HG03521 (cell line): Measurements from ENCODE around the gene XAF1.
"Not testable (repeated sequence)": the region's sequence is repeated elsewhere in the genome, so short reads cannot be mapped to it uniquely, and the experiment has no call there.

Source experiments
- ATAC-seq: cut with Tn5 transposase; IDR thresholded peaks from one replicate; pipeline ENCODE4 v1.9.1; 2021; ENCODE audit warnings: mild to moderate bottlenecking, moderate library complexity; ENCODE audit not compliant: unreplicated experiment

The XAF1 gene

DNA sequence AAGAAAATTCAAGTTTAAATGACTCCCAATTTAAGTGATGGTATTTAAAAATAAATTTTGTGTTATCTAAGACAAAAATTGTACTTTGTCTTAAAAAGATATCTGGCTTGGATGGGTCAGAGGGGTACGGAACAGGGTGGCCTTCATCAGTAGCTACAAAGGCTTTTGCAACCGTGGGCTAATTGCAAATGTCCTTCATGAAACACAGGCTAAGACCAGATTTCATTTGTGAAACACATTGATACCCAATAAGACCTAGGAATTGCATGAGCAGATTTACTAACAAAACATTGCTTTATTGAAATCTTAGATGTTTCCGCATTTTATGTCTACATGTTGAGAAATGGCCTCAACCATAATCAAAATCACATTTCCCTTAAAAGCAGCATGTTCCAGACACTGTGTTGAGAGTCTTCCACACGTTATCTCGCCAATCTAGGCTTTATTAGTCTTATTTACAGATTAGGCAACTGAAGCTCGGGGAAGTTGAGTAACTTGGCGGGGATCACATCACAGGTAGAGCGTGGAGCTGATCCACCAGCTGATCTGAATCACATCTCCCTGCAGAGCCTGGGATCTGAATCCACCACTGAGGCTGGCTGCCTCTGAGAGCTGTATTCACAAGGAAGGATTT is 42.0 kb downstream of the XAF1 start:
- no peak for ATAC-seq

- no peak for ATAC-seq
Measured at GRCh38 chr17:6799738-6800137, 43.9 kb downstream of the XAF1 start.

- no peak for ATAC-seq
Measured at GRCh38 chr17:6800422-6801027, 44.7 kb downstream of the XAF1 start.

- ATAC-seq = no peak
Measured at GRCh38 chr17:6811510-6811909, 55.7 kb downstream of the XAF1 start.

DNA sequence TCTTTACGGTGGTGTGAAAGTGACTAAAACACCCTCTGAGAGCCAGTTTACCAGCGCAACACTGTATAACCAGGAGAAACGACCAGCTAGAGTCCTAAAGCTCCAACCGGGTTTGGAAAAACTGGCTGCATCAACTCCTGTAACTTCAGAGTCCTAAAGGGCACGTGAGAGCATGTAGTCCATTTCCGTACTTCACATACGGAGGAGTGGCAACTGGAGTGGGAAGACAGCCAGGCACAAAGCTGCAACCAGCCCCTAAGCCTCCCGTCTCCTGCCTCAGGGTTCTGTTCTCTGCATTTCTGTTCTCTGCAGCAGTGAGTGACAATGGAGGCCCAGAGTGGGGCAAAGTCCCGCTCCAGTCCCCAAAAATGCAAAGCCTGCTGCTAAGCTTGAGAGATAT is 56.4 kb downstream of the XAF1 start:
- no peak for ATAC-seq

GRCh38 chr17:6815775-6816174 is 59.9 kb downstream of the XAF1 start:
- no peak for ATAC-seq

DNA sequence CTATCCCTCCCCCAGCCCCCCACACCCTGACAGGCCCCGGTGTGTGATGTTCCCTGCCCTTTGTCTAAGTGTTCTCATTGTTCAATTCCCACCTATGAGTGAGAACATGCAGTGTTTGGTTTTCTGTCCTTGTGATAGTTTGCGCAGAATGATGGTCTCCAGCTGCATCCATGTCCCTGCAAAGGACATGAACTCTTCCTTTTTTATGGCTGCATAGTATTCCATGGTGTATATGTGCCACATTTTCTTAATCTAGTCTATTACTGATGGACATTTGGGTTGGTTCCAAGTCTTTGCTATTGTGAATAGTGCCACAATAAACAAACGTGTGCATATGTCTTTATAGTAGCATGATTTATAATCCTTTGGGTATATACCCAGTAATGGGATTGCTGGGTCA is 60.5 kb downstream of the XAF1 start:
- not testable (repeated sequence) for ATAC-seq

- no peak for ATAC-seq
Measured at GRCh38 chr17:6818938-6819337, 63.1 kb downstream of the XAF1 start.

- no peak for ATAC-seq
Measured at GRCh38 chr17:6823011-6823442, 67.2 kb downstream of the XAF1 start.
